OCI-LY7 (cell line): Measurements from ENCODE around the gene NAALADL2. TPM values are rescaled to one million over a fixed set of nuclear protein-coding genes. Genes with fewer than 3 reads are reported as not detected.
"Not testable (repeated sequence)": the region's sequence is repeated elsewhere in the genome, so short reads cannot be mapped to it uniquely, and the experiment has no call there.

Experiments used
- BruUV-seq: library from RNA; stranded (reverse); fragments of 400-500 nt; replicated peaks from 2 replicates; lab custom pipeline; 2021; lab: Mats Ljungman, UMichigan
- CTCF ChIA-PET: fragments of 300-600 bp; sonication (Branson Sonifier 250); formaldehyde crosslinking; loops from one replicate; lab custom pipeline; 2022; ENCODE audit warnings: antibody characterized with exemption; ENCODE audit not compliant: unreplicated experiment; lab: Charles Lee
- POLR2A ChIA-PET: fragments of 300-600 bp; sonication (Branson Sonifier 250); formaldehyde crosslinking; loops from one replicate; lab custom pipeline; 2022; ENCODE audit warnings: antibody characterized with exemption; lab: Charles Lee
- DNase-seq: peaks from one replicate; pipeline ENCODE4 v3.0.0-alpha.2; 2015; ENCODE audit warnings: low spot score
- H2AFZ ChIP-seq: fragments of 200-600 bp; sonication (generic), shearing (Covaris generic); 2 replicates; pipeline ENCODE4 v1.6.1; 2014; ENCODE audit warnings: mild to moderate bottlenecking, antibody characterized with exemption, low read length, moderate library complexity
- H3K27ac ChIP-seq: fragments of 200-600 bp; sonication (generic); 2 replicates; pipeline ENCODE4 v1.5.1; 2014; ENCODE audit warnings: mixed run types, low read depth, mild to moderate bottlenecking, moderate library complexity, low read length, inconsistent platforms; ENCODE audit not compliant: poor library complexity, severe bottlenecking
- H3K36me3 ChIP-seq: fragments of 200-600 bp; sonication (generic); 2 replicates; pipeline ENCODE4 v1.6.1; 2014; ENCODE audit warnings: mild to moderate bottlenecking, antibody characterized with exemption, low read length, moderate library complexity, mixed read lengths; ENCODE audit not compliant: insufficient read depth
- H3K4me1 ChIP-seq: fragments of 200-600 bp; sonication (generic); 2 replicates; pipeline ENCODE4 v1.5.1; 2014; ENCODE audit warnings: mild to moderate bottlenecking, low read length; ENCODE audit not compliant: insufficient read depth, poor library complexity, severe bottlenecking
- H3K4me2 ChIP-seq: fragments of 200-600 bp; sonication (generic); 2 replicates; pipeline ENCODE4 v1.6.1; 2014; ENCODE audit warnings: mild to moderate bottlenecking, low read length
- H3K4me3 ChIP-seq: fragments of 200-600 bp; sonication (generic); 2 replicates; pipeline ENCODE4 v1.5.1; 2014; ENCODE audit warnings: mild to moderate bottlenecking, low read depth, low read length; ENCODE audit not compliant: poor library complexity, severe bottlenecking
- H3K79me2 ChIP-seq: fragments of 200-600 bp; sonication (generic); 2 replicates; pipeline ENCODE4 v1.6.1; 2016; ENCODE audit warnings: low read depth, mild to moderate bottlenecking, low read length, moderate library complexity, mixed read lengths; ENCODE audit not compliant: insufficient read depth
- H3K9me2 ChIP-seq: fragments of 200-600 bp; sonication (generic); 2 replicates; pipeline ENCODE4 v1.6.1; 2016; ENCODE audit warnings: mild to moderate bottlenecking, low read length, mixed read lengths; ENCODE audit not compliant: insufficient read depth
- H3K9me3 ChIP-seq: fragments of 200-600 bp; sonication (generic); 2 replicates; pipeline ENCODE4 v1.6.1; 2014; ENCODE audit warnings: mild to moderate bottlenecking, mixed run types, low read length, mixed read lengths
- H4K20me1 ChIP-seq: fragments of 200-600 bp; sonication (generic); 2 replicates; pipeline ENCODE4 v1.6.1; 2014; ENCODE audit warnings: mild to moderate bottlenecking, antibody characterized with exemption, low read length, moderate library complexity, mixed read lengths; ENCODE audit not compliant: insufficient read depth
- CTCF ChIP-seq: fragments of 200-600 bp; sonication (generic); conservative IDR thresholded peaks from 2 replicates; pipeline ENCODE4 v1.5.1; 2014; ENCODE audit warnings: mild to moderate bottlenecking, antibody characterized with exemption, low read length, moderate library complexity, mixed read lengths
- EZH2phosphoT487 ChIP-seq: fragments of 200-600 bp; sonication (generic); IDR thresholded peaks from 2 replicates; pipeline ENCODE4 v1.6.1; 2018; ENCODE audit warnings: low read depth, borderline replicate concordance, mild to moderate bottlenecking, mixed run types, antibody characterized with exemption, low read length, moderate library complexity, mixed read lengths
- intact Hi-C: fragments of 100-400 bp; cut with micrococcal nuclease; formaldehyde crosslinking; loops from one replicate; pipeline ENCODE4 v1.10.0; 2022; ENCODE audit not compliant: unreplicated experiment
- total RNA-seq, 2 experiments: library from RNA; depleted of rRNA in 1 of 2; stranded (reverse); fragments of >200 nt in 1 of 2; shearing (Covaris generic) in 1 of 2; gene quantifications; 2 replicates each; pipeline ENCODE4 v1.2.3, GENCODE V29; 2014 to 2022

The NAALADL2 gene
- total RNA-seq, 2 experiments from 2014 or later: 0.25 to 0.70 TPM

GRCh38 chr3:175521406-175521805, 662.3 kb downstream of the NAALADL2 start:
- no peaks in the 10 kb centered on the region for H4K20me1 ChIP-seq
- no peaks in the 10 kb centered on the region for H3K36me3 ChIP-seq
- H2AFZ ChIP-seq: no peak overlapping the region
- DNase-seq: no peak
- no peak overlapping the region for H3K4me2 ChIP-seq
- H3K4me3 ChIP-seq: no peak overlapping the region
- TF ChIP-seq EZH2phosphoT487 (no peak), CTCF (no peak)
- intact Hi-C loops: no loop called here
- ChIA-PET POLR2A (no interaction called here), CTCF (no interaction called here)
- H3K27ac ChIP-seq: no peak overlapping the region
- BruUV-seq: no TSS peak
- no peaks in the 10 kb centered on the region for H3K9me2 ChIP-seq
- H3K79me2 ChIP-seq: no peaks in the 10 kb centered on the region
- no peaks in the 10 kb centered on the region for H3K9me3 ChIP-seq
- H3K4me1 ChIP-seq: no peaks in the 10 kb centered on the region

GRCh38 chr3:175526191-175526590, 667.1 kb downstream of the NAALADL2 start:
- Histone ChIP-seq H3K79me2 (no peaks in the 10 kb centered on the region), H3K4me1 (no peaks in the 10 kb centered on the region), H3K4me3 (no peak overlapping the region), H4K20me1 (no peaks in the 10 kb centered on the region), H3K9me2 (no peaks in the 10 kb centered on the region), H3K27ac (no peak overlapping the region), H2AFZ (no peak overlapping the region), H3K9me3 (no peaks in the 10 kb centered on the region), H3K4me2 (no peak overlapping the region), H3K36me3 (no peaks in the 10 kb centered on the region)
- BruUV-seq: no TSS peak
- POLR2A ChIA-PET: no interaction called here
- CTCF ChIA-PET: no interaction called here
- no peak for DNase-seq
- no peak for TF ChIP-seq CTCF
- no peak for TF ChIP-seq EZH2phosphoT487
- intact Hi-C loops: no loop called here

- H3K9me2 ChIP-seq: no peaks in the 10 kb centered on the region
- no peaks in the 10 kb centered on the region for H3K36me3 ChIP-seq
- DNase-seq: no peak
- ChIA-PET CTCF (no interaction called here), POLR2A (no interaction called here)
- H3K9me3 ChIP-seq: no peaks in the 10 kb centered on the region
- H3K4me2 ChIP-seq: no peak overlapping the region
- H4K20me1 ChIP-seq: no peaks in the 10 kb centered on the region
- no peaks in the 10 kb centered on the region for H3K79me2 ChIP-seq
- no peak overlapping the region for H2AFZ ChIP-seq
- H3K4me1 ChIP-seq: no peaks in the 10 kb centered on the region
- no peak overlapping the region for H3K27ac ChIP-seq
- TF ChIP-seq EZH2phosphoT487 (no peak), CTCF (no peak)
- BruUV-seq: no TSS peak
- no peak overlapping the region for H3K4me3 ChIP-seq
- intact Hi-C loops: no loop called here
Measured at GRCh38 chr3:175526609-175527280, 667.6 kb downstream of the NAALADL2 start.

GRCh38 chr3:175528693-175529092, 669.6 kb downstream of the NAALADL2 start:
- CTCF ChIA-PET, intact Hi-C loops, H3K79me2 ChIP-seq, H3K36me3 ChIP-seq, DNase-seq, H3K9me3 ChIP-seq, BruUV-seq, H3K27ac ChIP-seq, H3K4me1 ChIP-seq, H3K4me2 ChIP-seq, POLR2A ChIA-PET, H3K4me3 ChIP-seq, H2AFZ ChIP-seq, H4K20me1 ChIP-seq, H3K9me2 ChIP-seq: not testable (repeated sequence)
